GM19023 (cell line): ENCODE data around the gene AJUBA.
"Not testable (repeated sequence)": the region's sequence is repeated elsewhere in the genome, so short reads cannot be mapped to it uniquely, and the experiment has no call there.

Experiments
- ATAC-seq: cut with Tn5 transposase; IDR thresholded peaks from one replicate; pipeline ENCODE4 v1.9.1; 2021; ENCODE audit warnings: mild to moderate bottlenecking, moderate library complexity; ENCODE audit not compliant: unreplicated experiment

The AJUBA gene

GRCh38 chr14:22982477-22983245 is at the start of gene AJUBA:
AJUBA (minus strand) TSS chr14:22982551; CDS start chr14:22982266, 285 bp downstream.
- ATAC-seq: no peak

- ATAC-seq: no peak
These were observed 48.6 kb upstream of the AJUBA start for GRCh38 chr14:23030936-23031335.

DNA sequence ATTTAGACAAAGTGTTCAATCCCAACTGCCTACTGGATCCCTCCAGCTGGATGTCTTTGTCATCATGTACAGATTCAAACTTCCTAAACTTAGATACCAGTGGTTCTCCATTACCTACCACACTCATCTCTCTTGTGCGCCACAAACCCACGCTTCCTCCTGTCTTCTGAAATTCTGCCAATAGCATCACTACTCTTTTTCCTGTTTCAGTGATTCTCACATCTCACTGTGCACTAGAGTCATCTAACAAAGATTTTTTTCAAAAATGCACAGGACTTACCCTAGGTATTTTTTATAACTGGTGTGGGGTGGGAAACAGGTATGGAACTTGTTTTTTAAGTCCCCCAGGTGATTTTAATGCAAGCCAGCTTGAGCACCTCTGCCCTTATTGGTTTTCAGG is 46.4 kb upstream of the AJUBA start:
- ATAC-seq: no peak

DNA sequence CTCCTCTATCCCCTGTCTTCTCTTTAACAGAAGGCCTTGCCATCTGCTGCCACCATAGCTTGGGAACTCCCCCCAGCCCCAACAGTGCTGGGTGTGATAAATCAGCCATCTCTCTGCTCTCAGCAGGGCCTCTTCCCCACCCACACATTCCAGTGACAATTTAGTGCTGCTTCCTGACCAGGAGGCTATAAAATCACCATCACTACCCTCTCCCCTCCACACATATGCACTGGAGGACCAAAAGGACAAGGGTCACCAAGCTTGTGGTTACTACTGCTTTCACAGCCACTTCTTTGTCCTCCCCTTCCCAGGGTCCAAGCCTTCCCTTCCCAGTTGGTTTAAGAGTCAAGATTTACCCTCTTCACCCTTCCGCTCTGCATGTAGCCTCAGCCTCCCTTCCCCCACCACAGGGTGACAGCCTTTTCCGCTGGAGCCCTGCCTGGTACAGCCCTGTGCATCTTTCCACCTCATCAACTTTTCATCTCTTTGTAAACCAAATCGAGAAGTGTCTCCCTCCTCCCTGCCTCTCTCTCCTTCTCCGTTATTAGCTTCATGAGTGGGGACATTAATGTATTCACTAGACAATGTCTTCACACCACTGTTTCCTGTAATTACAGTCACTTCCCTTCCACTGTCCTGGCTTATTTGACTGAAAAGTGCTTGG is 42.9 kb upstream of the AJUBA start:
- ATAC-seq: no peak

DNA sequence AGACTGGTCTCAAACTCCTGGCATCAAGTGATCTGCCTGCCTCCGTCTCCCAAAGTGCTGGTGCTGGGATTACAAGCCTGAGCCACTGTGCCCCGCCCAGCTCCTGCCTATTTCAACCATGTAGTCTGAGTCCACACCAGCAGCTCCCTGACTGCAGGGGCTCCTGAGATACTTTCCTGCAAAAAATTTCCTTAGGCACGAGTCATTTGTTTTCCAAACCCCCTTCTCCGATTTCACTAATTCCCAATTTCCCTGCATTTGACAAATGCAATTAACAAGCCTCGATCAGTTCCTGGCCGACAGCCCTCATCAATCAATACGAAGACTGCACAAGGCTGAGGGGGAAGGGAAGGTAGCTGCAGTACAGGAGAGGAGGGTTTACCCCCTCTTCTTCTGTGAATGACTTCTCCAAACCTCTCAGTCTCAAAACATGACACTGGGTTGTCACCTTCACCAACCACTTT is 42.3 kb upstream of the AJUBA start:
- no peak for ATAC-seq

- ATAC-seq: no peak
These were observed 41.4 kb upstream of the AJUBA start for GRCh38 chr14:23023795-23024152.

- no peak for ATAC-seq
These were observed 40.9 kb upstream of the AJUBA start for GRCh38 chr14:23023022-23023794.

- no peak for ATAC-seq
These were observed 39.6 kb upstream of the AJUBA start for GRCh38 chr14:23021889-23022442.

- ATAC-seq: no peak
These were observed 39.1 kb upstream of the AJUBA start for GRCh38 chr14:23021434-23021833.

GRCh38 chr14:23020143-23021128 is 38.1 kb upstream of the AJUBA start:
- ATAC-seq: no peak

GRCh38 chr14:23018107-23018506 is 35.8 kb upstream of the AJUBA start:
- ATAC-seq: no peak

DNA sequence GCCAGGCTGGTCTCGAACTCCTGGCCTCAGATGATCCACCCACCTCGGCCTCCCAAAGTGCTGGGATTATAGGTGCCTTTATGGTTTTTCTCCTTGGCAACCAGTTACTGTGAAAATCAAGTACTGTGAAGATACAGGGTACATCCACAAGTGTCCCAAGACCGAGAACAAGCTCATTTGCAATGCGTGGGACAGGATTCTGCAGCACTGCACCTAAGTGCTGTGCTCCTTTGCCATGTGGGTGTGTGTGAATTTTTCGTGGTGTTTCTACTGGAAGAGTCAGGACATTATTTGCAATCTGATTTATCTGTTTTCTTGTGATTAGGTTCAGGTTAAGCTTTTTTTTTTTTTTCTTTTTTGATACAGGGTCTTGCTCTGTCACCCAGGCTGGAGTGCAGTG is 34.7 kb upstream of the AJUBA start:
- no peak for ATAC-seq

GRCh38 chr14:23015618-23016017 is 33.3 kb upstream of the AJUBA start:
- no peak for ATAC-seq

GRCh38 chr14:23013749-23014054 is 31.4 kb upstream of the AJUBA start:
- not testable (repeated sequence) for ATAC-seq

- no peak for ATAC-seq
These were observed 30.9 kb upstream of the AJUBA start for GRCh38 chr14:23013054-23013748.

- no peak for ATAC-seq
These were observed 27.8 kb upstream of the AJUBA start, which contains the start of gene C14orf93 for GRCh38 chr14:23009939-23010726. C14orf93 (minus strand) TSS chr14:23010143; CDS start chr14:22999023, 11,120 bp downstream.

- no peak for ATAC-seq
These were observed 27.2 kb upstream of the AJUBA start for GRCh38 chr14:23009483-23009938.

GRCh38 chr14:23008831-23009230 is 26.5 kb upstream of the AJUBA start:
- ATAC-seq: no peak
